Measurements from ENCODE around the gene RFXANK.
"Not testable (repeated sequence)": the region's sequence is repeated elsewhere in the genome, so short reads cannot be mapped to it uniquely, and the experiment has no call there.

Gene RFXANK

GRCh38 chr19:19170053-19170872, 21.8 kb upstream of the RFXANK start, which contains the start of gene MEF2B:
MEF2B (minus strand) TSS chr19:19170263; CDS start chr19:19150735, 19,528 bp downstream.
- DNase-seq = peak; percentile 77

GRCh38 chr19:19170873-19171672, 21.0 kb upstream of the RFXANK start:
- no peak for DNase-seq

DNA sequence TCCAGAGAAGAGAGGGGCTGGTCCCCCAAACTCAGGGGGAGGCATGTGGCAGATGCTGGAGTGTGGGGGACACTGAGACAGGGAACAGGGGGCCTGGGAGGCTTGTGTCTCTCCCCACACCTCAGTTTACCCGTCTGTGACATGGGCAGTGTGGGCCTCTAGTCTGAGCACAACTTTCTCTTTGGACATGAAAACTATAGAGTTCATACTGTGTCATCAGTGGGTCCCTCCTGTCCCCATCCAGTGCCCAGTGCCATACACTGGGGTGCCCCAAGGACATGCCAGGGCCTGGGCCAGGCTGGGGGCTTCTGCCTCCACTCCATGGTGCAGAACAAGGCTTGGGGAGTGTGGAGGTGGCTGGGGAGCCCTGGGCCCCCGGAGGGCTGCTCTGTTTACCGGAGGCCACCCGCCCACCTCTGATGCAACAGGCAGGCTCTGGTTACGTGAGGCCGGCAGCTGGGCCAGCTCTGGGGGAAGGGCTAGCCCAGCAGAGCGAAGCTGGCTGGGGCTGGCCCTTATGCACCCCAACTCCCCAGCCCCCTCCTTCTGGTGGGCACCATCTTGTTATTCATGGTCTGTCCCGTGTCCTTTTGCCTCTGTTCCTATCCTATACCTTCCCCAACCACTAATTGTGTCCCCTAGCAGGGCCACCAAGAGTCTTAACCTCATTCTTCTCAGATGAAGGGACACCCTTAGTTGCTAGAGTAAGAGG, 20.1 kb upstream of the RFXANK start:
- DNase-seq = no peak

DNA sequence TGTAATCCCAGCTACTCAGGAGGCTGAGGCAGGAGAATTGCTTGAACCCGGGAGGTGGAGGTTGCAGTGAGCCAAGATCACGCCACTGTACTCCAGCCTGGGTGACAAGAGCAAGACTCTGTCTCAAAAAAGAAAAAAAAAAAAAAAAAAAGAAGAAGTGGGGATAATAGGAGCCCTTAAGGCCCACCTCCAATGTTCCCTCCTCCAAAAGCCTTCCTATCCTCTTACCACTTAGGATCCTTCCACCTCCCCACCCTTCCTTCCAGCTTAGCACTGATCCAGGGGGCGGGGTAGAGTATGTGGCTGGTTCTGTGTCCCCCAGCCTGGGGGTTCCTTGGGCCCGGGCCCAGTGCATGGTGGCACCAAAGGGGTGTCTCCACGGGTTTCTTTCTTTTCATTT, 18.8 kb upstream of the RFXANK start:
- not testable (repeated sequence) for DNase-seq

DNA sequence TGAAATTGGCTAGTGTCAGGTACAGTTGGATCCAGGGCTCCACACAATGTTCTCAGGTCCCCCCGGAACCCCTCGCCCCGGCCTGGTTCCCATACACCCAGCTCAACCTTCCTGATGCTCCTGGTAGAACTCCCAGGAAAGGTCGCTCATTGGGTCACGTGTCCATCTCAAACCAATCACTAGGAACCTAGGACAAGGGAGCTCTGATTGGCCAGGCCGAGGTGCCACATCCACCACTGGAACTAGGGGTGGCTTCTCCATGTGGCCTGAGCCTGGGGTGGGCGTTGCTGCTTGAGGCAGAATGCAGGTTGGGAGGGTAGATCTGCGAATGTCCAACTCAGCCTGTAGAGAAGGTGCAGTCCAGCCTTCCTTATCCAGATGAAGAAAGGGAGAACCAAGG, 15.1 kb upstream of the RFXANK start:
- no peak for DNase-seq

DNA sequence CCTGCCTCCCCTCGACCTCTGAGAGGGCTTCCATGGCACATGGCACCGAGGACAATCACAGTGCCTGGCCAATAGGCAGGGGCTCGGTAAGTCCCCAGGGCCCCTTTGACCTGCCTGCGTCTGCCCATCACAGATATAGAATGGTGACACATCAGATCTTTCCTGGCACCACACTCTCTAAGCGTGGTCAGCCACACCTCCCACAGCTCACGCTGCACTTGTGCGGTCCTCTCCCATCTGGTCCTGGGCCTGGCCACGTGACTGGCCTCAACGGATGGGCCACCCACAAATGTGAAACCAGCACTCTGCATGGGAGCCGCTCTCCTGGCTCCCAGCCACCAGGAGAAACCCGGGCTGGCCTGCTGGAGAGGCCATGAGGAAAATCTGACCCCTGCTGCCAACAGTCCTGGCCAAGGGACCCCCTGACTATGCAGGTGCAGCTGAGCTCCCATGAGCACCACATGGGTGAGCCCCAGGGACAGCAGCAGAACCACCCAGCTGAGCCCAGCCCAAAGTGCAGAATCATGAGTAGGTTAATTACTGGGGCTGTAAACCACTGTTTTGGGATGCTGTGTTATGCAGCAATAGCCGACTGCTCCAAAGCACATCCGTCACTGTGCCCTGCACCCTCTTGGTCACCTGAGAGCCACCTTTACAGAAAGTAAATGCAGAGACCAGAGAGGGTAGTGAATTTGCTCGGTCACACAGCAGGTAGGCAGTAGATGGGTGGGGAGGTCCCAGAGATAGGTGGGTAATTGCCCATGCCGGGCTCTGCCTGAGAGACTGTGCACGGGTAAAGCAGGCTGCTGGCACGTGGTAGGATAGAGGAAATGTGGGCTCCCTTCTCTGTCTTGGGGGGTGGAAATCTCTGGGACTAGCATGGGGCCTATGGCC, 12.3 kb upstream of the RFXANK start:
- DNase-seq = no peak

- no peak for DNase-seq
Observed at GRCh38 chr19:19181488-19181998, 10.5 kb upstream of the RFXANK start.

DNA sequence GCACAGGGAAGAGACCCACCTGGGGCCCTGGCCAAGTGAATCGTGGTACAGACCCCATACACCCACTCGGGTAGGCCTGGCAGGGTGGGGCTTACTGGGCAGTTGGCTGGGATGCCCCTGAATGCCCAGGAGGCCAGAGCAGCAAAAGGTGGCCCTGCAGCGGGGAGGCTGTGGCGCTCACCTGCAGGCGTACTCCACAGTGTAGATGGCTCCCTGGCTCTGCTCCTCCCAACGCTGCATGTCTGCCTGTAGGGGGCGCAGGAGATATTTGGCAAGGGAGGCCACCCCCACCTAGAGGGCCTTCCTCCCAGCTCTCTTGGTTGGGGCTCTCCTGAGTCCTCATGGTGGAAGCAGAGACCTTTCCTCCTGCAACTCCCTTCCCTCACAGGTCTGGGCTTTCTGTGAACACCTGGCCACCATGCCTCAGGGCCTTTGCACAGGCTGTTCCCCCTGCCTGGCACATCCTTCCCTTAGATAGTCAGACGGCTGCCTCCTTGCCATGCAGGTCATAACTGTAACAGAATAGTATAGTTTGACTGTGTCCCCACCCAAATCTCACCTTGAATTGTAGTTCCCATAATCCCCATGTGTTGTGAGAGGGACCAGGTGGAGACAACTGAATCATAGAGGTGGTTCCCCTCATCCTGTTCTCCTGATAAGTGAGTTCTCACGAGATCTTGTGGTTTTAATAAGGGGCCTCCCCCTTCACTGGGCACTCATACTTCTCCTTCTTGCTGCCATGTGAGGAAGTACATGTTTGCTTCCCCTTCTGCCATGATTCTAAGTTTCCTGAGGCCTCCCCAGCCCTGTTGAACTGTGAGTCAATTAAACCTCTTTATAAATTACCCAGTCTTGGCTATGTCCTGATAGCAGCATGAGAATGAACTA, 6.0 kb upstream of the RFXANK start:
- peak; percentile 74 for DNase-seq

GRCh38 chr19:19186742-19187141, 5.3 kb upstream of the RFXANK start:
- DNase-seq = no peak

GRCh38 chr19:19191768-19192077, 335 bp upstream of the RFXANK start:
- DNase-seq = no peak

DNA sequence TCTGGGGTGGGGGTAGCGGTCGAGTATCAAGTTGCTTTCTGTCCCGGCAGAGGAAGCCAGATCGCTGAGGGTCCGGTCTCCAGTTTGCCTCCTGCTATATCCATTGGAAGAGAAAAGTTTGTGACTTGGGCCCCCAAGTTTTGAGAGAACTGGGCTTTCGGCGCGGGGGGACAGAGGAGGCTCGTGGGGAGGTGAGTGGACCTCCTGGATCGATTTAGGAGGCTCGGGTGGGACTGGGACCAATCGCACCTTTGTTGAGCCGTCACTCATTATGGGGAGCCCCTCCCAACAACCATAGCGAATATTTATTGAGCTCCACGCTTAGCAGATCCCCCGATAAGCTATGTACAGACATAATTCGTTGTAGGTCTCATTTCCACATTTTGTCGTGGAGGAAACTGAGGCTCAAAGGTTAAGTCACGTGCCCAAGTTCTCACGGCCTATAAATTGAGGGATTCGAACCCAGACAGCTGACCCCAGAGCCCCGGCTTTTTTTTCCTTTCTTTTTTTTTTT, 909 bp downstream of the RFXANK start:
- peak; percentile 26 for DNase-seq

DNA sequence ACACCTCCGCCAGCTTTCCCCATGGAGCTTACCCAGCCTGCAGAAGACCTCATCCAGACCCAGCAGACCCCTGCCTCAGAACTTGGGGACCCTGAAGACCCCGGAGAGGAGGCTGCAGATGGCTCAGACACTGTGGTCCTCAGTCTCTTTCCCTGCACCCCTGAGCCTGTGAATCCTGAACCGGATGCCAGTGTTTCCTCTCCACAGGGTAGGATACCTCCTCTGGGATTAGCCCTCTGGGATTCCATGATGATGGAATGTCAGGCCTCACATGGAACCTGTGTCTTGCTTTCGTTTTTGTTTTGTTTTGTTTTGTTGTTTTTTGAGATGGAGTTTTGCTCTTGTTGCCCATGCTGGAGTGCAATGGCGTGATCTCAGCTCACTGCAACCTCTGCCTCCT, 1.9 kb downstream of the RFXANK start:
- no peak for DNase-seq

- no peak for DNase-seq
Observed at GRCh38 chr19:19201697-19202630, 9.9 kb downstream of the RFXANK start.

GRCh38 chr19:19202707-19203011, 10.6 kb downstream of the RFXANK start:
- DNase-seq = no peak

DNA sequence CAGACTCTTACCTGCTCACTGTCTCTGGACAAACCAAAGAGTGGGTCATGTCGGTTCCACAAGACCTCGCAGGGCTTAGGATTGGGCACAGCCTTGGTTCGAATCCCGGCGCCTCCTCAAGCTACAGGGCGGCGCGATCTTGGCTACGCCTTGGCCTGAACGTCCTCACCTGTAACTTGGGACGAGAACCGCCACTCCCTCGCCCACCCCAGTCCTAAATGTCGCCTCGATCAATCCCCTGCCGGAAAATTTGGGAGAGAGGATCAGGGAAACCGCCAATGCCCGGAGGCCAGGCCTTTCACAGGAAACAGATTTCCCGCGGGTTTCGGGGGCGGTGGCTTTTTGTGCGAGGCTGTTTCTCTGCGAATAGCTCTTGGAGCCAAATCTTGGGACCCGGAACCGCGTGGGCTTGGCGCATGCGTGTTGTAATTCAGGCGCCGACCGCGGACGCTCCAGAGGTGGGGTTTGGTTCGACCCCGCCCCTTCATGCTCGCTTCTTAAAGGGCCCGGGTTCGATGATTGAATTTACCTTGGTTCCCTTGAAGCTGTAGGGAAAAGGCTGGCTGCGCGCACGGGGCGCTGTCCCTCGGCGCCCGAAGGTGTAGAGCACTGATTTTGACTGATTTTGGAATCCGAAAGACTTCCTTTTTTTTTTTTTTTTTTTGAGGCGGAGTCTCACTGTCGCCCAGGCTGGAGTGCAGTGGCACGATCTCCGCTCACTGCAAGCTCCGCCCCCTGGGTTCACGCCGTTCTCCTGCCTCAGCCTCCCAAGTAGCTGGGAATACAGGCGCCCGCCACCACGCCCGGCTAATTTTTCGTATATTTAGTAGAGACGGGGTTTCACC, 11.2 kb downstream of the RFXANK start, which contains the start of gene NR2C2AP:
TSS of gene NR2C2AP (minus strand) at position 403 of the 845 bp plus-strand sequence. CDS start at position 49, 354 bp downstream.
- DNase-seq = peak; percentile 95

GRCh38 chr19:19204181-19204580, 12.1 kb downstream of the RFXANK start:
- DNase-seq = no peak

DNA sequence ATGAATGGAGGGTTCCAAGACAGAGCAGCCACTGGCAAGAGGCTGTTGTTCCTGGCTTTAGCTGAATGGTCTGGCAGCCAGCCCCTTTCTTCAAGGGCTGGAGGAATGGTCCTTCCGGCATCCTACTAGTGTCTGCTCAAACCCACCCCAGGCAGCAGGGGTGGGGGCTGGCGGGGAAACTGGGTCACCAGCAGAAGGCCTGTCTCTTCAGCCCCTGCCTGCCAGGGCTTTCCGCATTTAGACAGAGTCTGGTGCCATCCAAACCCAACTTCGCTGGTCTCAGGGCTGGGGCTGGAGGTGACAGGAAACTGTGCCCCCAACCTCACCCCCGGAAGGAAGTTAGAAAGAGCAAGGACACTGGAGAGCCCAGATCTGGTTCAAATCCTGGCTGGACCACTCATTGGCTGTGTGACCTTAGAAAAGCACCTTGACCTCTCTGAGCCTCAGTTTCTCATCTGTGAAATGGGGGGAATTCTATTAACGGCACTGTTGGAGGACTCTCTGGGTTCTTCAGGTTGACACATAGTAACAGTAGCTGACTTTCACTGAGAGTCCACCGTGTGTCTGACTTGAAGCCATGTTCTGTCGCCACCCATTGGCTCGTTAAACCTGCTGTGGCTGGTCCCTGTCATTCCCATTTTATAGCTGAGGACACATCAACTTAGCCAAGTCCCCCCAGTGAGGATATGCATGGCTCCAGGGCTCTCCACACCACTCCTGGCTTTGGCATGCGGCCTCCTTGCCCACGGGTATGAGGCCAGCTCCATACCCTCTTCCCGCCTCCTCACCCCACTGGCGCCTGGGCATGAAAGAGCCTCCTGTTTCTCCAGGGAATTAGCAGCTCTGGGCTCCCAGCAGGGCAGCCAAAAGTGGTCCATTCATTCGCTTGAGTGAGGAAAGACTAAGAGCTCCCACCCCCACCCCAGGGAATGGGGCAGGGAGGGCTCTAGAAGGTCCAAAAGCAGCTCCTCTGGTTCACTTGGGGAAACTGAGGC, 13.7 kb downstream of the RFXANK start:
- DNase-seq = no peak

- no peak for DNase-seq
Observed at GRCh38 chr19:19206938-19207337, 14.9 kb downstream of the RFXANK start.
